ENCODE results near the gene DUSP22. TPM values are rescaled to one million over a fixed set of nuclear protein-coding genes. Genes with fewer than 3 reads are reported as not detected.

The DUSP22 gene
- total RNA-seq, 1 experiment from 2014 or later: 25.0 TPM

GRCh38 chr6:281469-282103 lies 10.7 kb upstream of the DUSP22 start:
- no peak overlapping the region for H2BK20ac ChIP-seq (ENCODE audit: low read depth, low read length, poor library complexity, severe bottlenecking)
- Mint-ChIP-seq H3K27me3 (ENCODE audit: low read depth) (peaks cover 13% of the 10 kb centered on the region), H3K4me1 (peaks cover 0 to 4% of the 10 kb centered on the region in 2 experiments; a peak in 1 of 4 replicates), H3K36me3 (ENCODE audit: insufficient read depth in 1 of 3, low read depth in 3 of 3) (0 out of 7 replicates have a peak, but pooled peaks cover 0 to 1% (median 0%) of the 10 kb centered on the region in 3 experiments), H3K4me3 (no peak overlapping the region), H3K9me3 (peaks cover 59 to 61% of the 10 kb centered on the region in 2 experiments), H3K27ac (no peak overlapping the region)
- no peaks in the 10 kb centered on the region for H3K79me1 ChIP-seq (ENCODE audit: insufficient read depth, low read depth, low read length, poor library complexity, severe bottlenecking)
- H3K18ac ChIP-seq (ENCODE audit: insufficient read length, low read depth, low read length): no peak overlapping the region
- H3K23ac ChIP-seq (ENCODE audit: insufficient read length, low read depth, low read length): no peak overlapping the region
- H3K9ac ChIP-seq (ENCODE audit: extremely low read depth, insufficient read length, low read length): no peak overlapping the region
- H3K4ac ChIP-seq (ENCODE audit: low read depth, low read length): no peak overlapping the region
- H2BK120ac ChIP-seq (ENCODE audit: low read depth, low read length, poor library complexity, severe bottlenecking): no peak overlapping the region
- no peaks in the 10 kb centered on the region for H3K27me3 ChIP-seq (ENCODE audit: insufficient read depth, low read length)
- no peak for TF ChIP-seq CTCF (conservative IDR thresholded peaks at IDR 0.05)
- no peak overlapping the region for H3T11ph ChIP-seq (ENCODE audit: low read length)
- H2BK15ac ChIP-seq (ENCODE audit: low read depth, low read length): no peak overlapping the region
- H3K14ac ChIP-seq (ENCODE audit: insufficient read depth, low read length): no peak overlapping the region
- no CpG with 5 or more reads among the region's 7 CpGs for WGBS (ENCODE audit: extremely low coverage, insufficient read length, low lambda C conversion rate)
- H3K79me2 ChIP-seq (ENCODE audit: insufficient read depth, low read length): no peaks in the 10 kb centered on the region
- H4K8ac ChIP-seq (replicated peaks; ENCODE audit: insufficient read length, low read depth, low read length): no peak overlapping the region
- H3K4me1 ChIP-seq (ENCODE audit: insufficient read depth, low read length): no peaks in the 10 kb centered on the region
- no peak overlapping the region for H2AFZ ChIP-seq (ENCODE audit: low read length)
- H3K4me2 ChIP-seq (ENCODE audit: insufficient read depth, insufficient read length, low read length): no peak overlapping the region
- no peak overlapping the region for H2BK5ac ChIP-seq (ENCODE audit: insufficient read length, low read length)
- no peak overlapping the region for H4K5ac ChIP-seq (ENCODE audit: insufficient read length, low read depth, low read length)
- no peak overlapping the region for H2BK12ac ChIP-seq (ENCODE audit: insufficient read length, low read depth, low read length)
- no peak overlapping the region for H3K56ac ChIP-seq (ENCODE audit: insufficient read length, low read depth, low read length)
- DNase-seq: no peak
- no peaks in the 10 kb centered on the region for H4K20me1 ChIP-seq (ENCODE audit: control insufficient read depth, insufficient read depth, insufficient read length)
- no peak overlapping the region for H4K91ac ChIP-seq (ENCODE audit: insufficient read length, low read depth, low read length)
- no peaks in the 10 kb centered on the region for H3K23me2 ChIP-seq (ENCODE audit: insufficient read length, low read depth, low read length, poor library complexity, severe bottlenecking)
- no peak overlapping the region for H2AK5ac ChIP-seq (ENCODE audit: insufficient read length, low read length)
- H3K9me3 ChIP-seq (ENCODE audit: control insufficient read depth, low read depth, low read length): peaks cover 17% of the 10 kb centered on the region
- H3K27ac ChIP-seq (ENCODE audit: insufficient read length, low read depth, low read length): no peak overlapping the region

Data from H9 (cell line).